Fibroblast of peridontal ligament (primary cell): Measurements from ENCODE around the gene IRF2BP2.

ENCODE experiments used
- DNase-seq: peaks from one replicate; pipeline ENCODE4 v3.0.0-alpha.2; 2010; ENCODE audit errors: extremely low read depth

The IRF2BP2 gene

GRCh38 chr1:234634387-234634786, 24.4 kb upstream of the IRF2BP2 start:
- DNase-seq = no peak

- DNase-seq = no peak
These were observed 23.4 kb upstream of the IRF2BP2 start for GRCh38 chr1:234633246-234634003.

GRCh38 chr1:234632225-234632624, 22.2 kb upstream of the IRF2BP2 start:
- no peak for DNase-seq

- DNase-seq = peak; percentile 92
These were observed 21.7 kb upstream of the IRF2BP2 start for GRCh38 chr1:234631721-234632125.

GRCh38 chr1:234629026-234629425, 19.0 kb upstream of the IRF2BP2 start:
- DNase-seq = peak; percentile 57

GRCh38 chr1:234628089-234628488, 18.1 kb upstream of the IRF2BP2 start:
- DNase-seq = peak; percentile 91

GRCh38 chr1:234627009-234627950, 17.3 kb upstream of the IRF2BP2 start:
- no peak for DNase-seq

GRCh38 chr1:234626391-234626790, 16.4 kb upstream of the IRF2BP2 start:
- no peak for DNase-seq

- DNase-seq = peak; percentile 30
These were observed 14.7 kb upstream of the IRF2BP2 start for GRCh38 chr1:234624724-234625117.

- peak; percentile 81 for DNase-seq
These were observed 11.8 kb upstream of the IRF2BP2 start for GRCh38 chr1:234621657-234622335.

- DNase-seq = no peak
These were observed 11.1 kb upstream of the IRF2BP2 start for GRCh38 chr1:234621127-234621468.

GRCh38 chr1:234620272-234621126, 10.5 kb upstream of the IRF2BP2 start:
- peak; percentile 62 for DNase-seq

- DNase-seq = peak; percentile 61
These were observed 9.8 kb upstream of the IRF2BP2 start for GRCh38 chr1:234619794-234620247.

- DNase-seq = peak; percentile 50
These were observed 9.1 kb upstream of the IRF2BP2 start for GRCh38 chr1:234619071-234619480.

GRCh38 chr1:234618737-234619049, 8.7 kb upstream of the IRF2BP2 start:
- DNase-seq = no peak

- peak; percentile 99 for DNase-seq
These were observed 8.2 kb upstream of the IRF2BP2 start for GRCh38 chr1:234617986-234618736.

GRCh38 chr1:234617131-234617985, 7.4 kb upstream of the IRF2BP2 start:
- peak; percentile 90 for DNase-seq

GRCh38 chr1:234616644-234617043, 6.7 kb upstream of the IRF2BP2 start:
- peak; percentile 67 for DNase-seq

- peak; percentile 84 for DNase-seq
These were observed 4.1 kb upstream of the IRF2BP2 start for GRCh38 chr1:234614081-234614489.
